K562 (cell line): Measurements from ENCODE around the gene NCKAP1.

ENCODE experiments used
- BCOR ChIP-seq: fragments of 450-650 bp; IDR thresholded peaks from 2 replicates; pipeline ENCODE4 v1.6.1; 2016
- NFIC ChIP-seq: fragments of 450-650 bp; IDR thresholded peaks from 2 replicates; pipeline ENCODE4 v1.6.1; 2017; ENCODE audit warnings: mild to moderate bottlenecking, inconsistent platforms

DNA sequence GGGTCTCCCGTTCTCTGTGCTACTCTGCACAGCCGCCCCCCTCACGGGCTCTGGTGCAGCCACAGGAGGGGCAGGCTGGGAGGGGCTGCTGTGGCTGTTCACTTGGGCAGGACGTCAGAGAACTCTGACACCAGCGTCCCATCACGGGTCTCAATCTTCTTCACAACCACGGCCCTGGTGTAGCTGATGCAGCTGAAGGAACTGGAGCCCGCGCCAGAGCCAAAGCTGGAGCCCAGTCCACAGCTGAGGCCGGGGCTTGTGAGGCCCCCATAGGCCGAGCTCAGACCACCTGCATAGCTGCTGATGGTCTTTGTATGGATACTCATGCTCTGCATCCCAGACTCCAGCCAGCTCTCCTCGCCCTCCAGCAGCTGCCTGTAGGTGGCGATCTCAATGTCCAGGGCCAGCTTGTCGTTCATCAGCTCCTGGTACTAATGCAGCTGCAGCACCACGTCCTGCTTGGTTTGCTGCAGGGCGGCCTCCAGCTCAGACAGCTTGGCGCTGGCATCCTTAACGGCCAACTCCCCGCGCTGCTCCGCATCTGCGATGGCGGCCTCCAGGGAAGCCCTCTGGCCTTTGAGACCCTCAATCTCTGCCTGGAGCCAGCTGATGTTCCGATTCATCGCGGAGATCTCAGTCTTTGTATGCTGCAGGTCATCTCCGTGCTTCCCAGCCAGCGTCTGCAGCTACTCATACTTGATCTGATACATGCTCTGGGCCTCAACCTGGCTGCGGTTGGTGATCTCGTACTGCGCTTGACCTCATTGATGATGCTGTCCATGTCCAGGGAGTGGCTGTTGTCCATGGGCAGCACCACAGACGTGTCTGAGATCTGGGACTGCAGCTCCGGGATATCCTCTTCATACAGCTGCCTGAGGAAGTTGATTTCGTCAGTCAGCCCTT lies 32.9 kb upstream of the NCKAP1 start:
- TF ChIP-seq NFIC (no peak), BCOR (no peak)
